Fibroblast of skin of back (primary cell): Measurements from ENCODE around the gene HS3ST5.
A peak's percentile ranks its signal among the peaks of the same experiment; 100 is the strongest.
"Not testable (repeated sequence)": the region's sequence is repeated elsewhere in the genome, so short reads cannot be mapped to it uniquely, and the experiment has no call there.

Experiments
- DNase-seq: peaks from one replicate; pipeline ENCODE4 v3.0.0-alpha.2; 2013

HS3ST5 gene

GRCh38 chr6:114087496-114087895 is 255.3 kb downstream of the HS3ST5 start:
- no peak for DNase-seq

DNA sequence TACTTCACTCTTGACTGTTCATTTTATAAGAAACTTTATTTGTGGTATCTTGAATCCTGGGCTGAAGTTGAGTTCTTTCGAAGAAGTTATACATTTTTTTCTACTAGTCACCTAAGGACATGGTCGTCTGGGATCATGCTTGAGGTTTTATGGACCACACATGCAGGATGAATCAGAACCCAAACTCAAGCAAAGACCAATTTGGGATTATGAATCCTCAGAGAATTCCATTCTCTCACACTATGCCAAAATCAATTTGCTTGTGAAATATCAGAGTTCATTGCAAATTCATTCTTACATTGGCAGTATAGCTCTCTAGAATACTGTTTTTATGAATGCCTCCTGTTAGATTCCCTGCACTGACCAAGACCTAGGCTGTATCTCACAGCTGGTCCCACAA is 257.6 kb downstream of the HS3ST5 start:
- DNase-seq: peak; percentile 78

- no peak for DNase-seq
Measured at GRCh38 chr6:114084327-114084890, 258.4 kb downstream of the HS3ST5 start.

- DNase-seq: no peak
Measured at GRCh38 chr6:114083251-114083650, 259.6 kb downstream of the HS3ST5 start.

DNA sequence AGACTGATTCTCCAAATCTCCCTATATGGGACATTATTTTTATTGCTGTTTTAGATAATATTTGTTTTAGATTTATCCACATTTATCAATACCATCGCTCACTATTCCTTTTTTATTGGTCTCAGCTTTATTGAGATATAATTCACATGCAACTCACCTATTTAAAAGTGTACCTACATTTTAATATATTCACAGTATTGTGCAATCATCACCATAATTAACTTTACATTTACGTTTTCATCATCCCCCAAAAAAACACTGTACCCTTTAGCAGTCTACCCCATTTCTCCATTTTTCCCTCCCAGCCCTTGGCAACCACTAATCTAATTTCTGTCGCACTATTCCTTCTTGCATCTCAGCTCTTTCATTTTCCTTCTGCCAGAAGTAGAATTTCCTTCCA is 261.1 kb downstream of the HS3ST5 start:
- DNase-seq: no peak

- no peak for DNase-seq
Measured at GRCh38 chr6:114080891-114081510, 261.8 kb downstream of the HS3ST5 start.

- not testable (repeated sequence) for DNase-seq
Measured at GRCh38 chr6:114080410-114080809, 262.4 kb downstream of the HS3ST5 start.

GRCh38 chr6:114075777-114076176 is 267.0 kb downstream of the HS3ST5 start:
- DNase-seq: no peak

DNA sequence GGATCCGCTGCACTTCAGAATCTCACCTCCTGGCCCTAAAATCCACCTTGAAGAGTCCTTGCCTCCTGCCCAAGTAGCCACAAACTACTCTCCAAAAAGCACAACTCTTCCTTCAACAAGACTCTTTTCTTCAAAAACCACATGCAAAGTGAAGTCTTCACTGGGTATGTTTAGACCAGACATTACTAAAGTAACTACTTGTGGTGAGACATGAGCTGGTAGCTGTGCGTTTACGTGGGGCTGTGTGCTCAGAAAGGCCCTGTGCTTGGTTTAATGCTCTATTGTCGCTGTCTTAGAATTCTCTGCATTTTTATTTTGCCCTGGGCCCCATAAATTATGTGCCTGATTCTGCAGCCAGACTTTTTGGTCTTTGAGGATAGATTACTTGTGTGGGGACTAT is 267.5 kb downstream of the HS3ST5 start:
- no peak for DNase-seq

DNA sequence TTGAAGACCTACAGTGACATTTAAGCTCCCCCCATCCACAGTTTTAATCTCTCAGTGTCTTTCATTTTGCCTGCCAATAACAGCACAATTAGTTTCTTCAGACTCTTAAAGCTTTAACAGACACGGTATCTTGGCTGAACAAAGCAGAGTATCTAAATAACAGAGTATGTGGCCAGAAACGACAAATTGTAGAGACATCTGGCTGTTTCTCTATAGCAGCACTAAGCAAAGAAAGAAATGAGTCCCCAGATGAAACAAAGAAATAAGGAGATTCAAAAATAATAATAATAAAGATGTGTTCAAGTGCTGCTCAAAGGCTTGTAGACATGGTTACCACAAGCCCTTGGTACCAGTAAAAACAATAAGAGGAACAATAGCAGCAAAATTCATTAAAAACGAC is 274.1 kb downstream of the HS3ST5 start:
- no peak for DNase-seq

DNA sequence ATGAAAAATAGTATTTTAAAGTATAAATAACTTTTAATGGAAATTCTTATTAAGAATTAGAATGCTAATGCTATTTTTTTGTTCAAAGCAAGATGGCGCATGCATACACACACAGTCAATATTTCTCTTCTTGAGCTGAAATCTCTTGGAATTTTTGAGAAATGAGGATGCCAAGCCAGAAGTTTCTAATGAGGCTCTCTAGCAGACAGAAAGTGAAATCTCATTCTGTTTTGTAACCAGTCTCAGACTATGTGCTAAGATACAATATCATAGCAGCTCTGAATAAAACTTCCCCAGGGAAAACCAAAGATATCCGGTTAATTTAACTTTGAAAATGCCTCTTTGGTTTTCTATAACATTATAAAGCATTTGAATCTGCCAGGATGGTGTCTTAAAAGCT is 274.7 kb downstream of the HS3ST5 start:
- no peak for DNase-seq

DNA sequence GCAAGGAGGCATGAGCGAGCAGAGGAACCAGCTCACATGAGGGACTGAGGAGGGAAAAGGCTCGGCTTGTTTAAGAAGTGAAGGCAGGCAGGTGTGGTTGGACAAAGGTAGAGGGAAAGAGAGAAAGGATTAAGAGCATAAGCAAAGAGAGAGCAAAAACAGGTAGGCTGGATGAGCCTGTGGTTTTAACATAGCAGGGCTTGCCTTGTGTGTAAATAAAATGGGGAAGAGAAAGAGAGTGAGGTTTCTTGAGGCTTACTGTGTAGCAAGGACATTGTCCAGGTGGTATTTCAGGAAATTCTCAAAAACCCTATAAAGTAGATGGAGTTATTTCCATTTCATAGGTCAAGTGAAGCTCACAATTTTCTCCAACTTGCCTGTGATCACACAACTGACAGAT is 278.0 kb downstream of the HS3ST5 start:
- DNase-seq: no peak

DNA sequence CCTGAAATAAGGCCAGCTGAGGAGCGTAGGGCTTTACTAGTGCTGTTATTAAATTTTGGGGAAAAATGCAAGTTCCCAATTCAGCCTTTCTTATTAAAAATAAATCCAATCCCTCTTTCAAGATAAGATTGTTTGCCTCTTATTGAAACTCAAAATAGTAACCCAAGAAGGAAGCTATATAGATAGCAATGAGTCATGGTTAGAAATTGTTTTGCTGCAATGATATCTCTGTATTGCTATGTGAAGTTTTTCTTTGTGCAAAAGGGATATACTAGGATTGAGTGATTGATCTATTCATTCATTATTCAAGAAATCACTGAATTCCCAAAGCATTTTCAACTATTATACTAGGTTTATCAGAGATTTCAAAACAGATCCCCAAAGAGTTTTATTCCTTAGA is 278.9 kb downstream of the HS3ST5 start:
- DNase-seq: peak; percentile 23

GRCh38 chr6:114062199-114062598 is 280.6 kb downstream of the HS3ST5 start:
- DNase-seq: no peak

DNA sequence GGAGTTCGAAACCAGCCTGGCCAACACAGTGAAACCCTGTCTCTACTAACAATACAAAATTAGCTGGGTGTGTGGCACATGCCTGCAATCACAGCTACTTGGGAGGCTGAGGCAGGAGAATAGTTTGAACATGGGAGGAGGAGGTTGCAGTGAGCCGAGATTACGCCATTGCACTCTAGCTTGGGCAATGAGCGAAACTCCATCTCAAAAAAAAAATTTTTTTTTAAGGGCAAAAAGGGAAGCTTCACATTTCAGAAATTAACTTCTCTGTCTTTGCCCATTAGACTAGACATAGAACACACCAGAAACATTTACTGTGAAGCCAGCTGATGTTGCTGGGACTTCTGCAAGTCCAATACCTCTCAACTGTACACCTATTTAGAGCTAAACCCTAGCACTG is 281.1 kb downstream of the HS3ST5 start:
- DNase-seq: no peak

GRCh38 chr6:114061116-114061515 is 281.7 kb downstream of the HS3ST5 start:
- no peak for DNase-seq

- DNase-seq: no peak
Measured at GRCh38 chr6:114058435-114058834, 284.4 kb downstream of the HS3ST5 start.

GRCh38 chr6:114055763-114056162 is 287.1 kb downstream of the HS3ST5 start:
- no peak for DNase-seq

- no peak for DNase-seq
Measured at GRCh38 chr6:114055349-114055748, 287.5 kb downstream of the HS3ST5 start.

DNA sequence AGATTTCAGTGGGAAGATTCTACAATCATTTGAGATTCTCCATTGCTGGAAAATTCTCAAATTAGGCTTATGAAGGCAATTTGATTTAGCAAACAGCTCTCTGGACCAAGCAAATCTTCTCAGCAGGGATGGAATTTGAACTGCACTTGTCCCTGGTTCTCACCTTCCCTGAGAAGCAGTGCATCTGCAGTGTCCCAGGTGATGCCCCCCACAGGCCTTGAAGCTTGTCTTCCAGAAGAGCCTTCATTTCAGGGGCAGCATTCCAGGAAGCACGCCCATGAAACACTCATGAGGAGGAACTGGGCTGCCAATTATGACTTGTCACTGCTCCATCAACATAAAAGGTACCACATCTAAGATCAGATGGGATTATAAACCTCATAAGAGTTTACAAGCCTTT is 289.0 kb downstream of the HS3ST5 start:
- no peak for DNase-seq

GRCh38 chr6:114052141-114052540 is 290.7 kb downstream of the HS3ST5 start:
- no peak for DNase-seq

DNA sequence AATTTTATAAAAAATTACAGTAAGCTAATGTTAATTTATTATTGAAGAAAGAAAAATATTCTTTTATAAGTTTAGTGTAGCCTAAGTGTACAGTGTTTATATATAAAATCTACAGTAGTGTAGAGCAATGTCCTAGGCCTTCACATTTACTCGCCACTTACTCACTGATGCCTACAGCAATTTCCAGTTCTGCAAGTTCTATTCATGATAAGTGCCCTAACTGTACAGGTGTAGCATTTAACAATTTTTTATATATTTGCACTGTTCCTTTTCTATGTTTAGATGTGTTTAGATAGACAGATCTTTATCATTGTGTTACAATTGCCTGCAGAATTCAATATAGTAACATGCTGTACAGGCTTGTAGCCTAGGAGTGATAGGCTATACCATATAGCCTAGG is 291.8 kb downstream of the HS3ST5 start:
- no peak for DNase-seq

DNA sequence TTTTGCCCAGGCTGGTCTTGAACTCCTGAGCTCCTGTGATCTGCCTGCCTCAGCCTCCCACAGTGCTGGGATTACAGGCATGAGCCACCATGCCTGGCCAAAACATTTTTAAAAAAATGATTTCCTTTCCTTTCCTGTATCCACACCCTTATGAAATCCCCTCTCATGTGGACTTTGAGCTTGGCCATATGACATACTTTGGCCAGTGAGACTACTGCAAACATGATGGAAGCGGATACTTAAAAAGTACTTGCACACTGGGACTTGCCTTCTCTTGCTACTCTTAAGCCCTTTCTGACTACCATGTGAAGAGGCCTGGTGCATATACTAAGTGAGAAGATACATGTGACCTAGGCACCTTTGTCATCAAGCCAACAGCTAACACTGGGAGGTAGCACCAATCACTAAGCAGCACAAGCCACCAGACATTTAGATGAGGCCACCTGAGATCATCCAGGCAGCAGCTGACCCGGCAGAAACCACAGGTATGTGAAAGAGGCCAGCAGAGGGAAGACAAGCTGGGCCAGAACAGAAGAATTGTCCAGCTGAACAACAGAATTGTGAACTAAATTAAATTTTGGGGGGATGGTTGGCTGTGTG is 293.4 kb downstream of the HS3ST5 start:
- no peak for DNase-seq

GRCh38 chr6:114044566-114044965 is 298.3 kb downstream of the HS3ST5 start:
- not testable (repeated sequence) for DNase-seq
